ENCODE results near the gene TTLL13.
"Not testable (repeated sequence)": the region's sequence is repeated elsewhere in the genome, so short reads cannot be mapped to it uniquely, and the experiment has no call there.

The TTLL13 gene

DNA sequence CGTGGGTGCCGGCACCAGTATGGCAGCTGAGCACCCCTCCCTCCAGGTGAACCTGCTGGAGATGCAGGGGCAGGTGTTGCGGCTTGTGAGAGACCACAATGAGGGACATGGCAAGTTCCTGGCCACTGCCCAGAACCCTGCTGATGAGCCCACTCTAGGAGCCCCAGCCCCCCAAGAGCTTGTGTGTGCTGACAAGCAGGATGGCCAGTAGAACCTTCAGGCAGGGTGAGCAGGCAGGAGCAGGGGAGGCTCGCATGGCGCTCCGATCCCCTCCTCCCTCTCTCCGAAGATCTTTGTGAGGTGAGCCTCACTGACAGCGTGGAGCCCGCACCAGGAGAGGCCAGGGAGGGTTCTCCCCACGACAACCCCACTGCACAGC, 45.9 kb downstream of the TTLL13 start:
- no peaks in the 10 kb centered on the region for H3K9me3 ChIP-seq (ENCODE audit: severe bottlenecking)
- no peaks in the 10 kb centered on the region for H3K36me3 ChIP-seq
- H3K4me3 ChIP-seq (ENCODE audit: low read depth, low read length): no peak overlapping the region
- TF ChIP-seq, protein P1, sequence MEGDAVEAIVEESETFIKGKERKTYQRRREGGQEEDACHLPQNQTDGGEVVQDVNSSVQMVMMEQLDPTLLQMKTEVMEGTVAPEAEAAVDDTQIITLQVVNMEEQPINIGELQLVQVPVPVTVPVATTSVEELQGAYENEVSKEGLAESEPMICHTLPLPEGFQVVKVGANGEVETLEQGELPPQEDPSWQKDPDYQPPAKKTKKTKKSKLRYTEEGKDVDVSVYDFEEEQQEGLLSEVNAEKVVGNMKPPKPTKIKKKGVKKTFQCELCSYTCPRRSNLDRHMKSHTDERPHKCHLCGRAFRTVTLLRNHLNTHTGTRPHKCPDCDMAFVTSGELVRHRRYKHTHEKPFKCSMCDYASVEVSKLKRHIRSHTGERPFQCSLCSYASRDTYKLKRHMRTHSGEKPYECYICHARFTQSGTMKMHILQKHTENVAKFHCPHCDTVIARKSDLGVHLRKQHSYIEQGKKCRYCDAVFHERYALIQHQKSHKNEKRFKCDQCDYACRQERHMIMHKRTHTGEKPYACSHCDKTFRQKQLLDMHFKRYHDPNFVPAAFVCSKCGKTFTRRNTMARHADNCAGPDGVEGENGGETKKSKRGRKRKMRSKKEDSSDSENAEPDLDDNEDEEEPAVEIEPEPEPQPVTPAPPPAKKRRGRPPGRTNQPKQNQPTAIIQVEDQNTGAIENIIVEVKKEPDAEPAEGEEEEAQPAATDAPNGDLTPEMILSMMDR (IDR thresholded peaks at IDR 0.05; ENCODE audit: low read depth, low read length): no peak
- H3K27me3 ChIP-seq (ENCODE audit: insufficient read depth, low read depth, severe bottlenecking): no peaks in the 10 kb centered on the region
- DNase-seq: no peak
- H3K27ac ChIP-seq: no peak overlapping the region

- H3K4me3 ChIP-seq (ENCODE audit: low read depth, low read length); H3K27ac ChIP-seq: not testable (repeated sequence)
Measured at GRCh38 chr15:90296316-90296884, 47.0 kb downstream of the TTLL13 start.

DNA sequence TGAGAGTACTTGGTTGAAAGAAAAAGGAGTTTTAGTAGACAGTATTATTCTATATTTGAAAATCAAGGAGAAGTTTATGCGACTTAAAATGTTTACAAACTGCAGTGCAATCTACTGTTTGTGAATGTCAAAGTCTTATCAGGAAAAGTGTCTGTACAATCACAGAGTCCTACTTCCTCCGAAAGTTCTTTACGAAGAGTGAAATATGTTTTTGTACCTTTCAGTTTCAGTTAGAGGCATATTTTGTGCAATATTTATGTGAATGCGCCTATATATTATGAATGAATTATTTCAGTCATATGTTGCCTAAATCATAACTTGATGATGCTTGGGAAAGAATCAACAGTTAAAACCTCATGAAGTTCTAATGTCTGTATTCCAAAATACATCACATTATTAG, 47.7 kb downstream of the TTLL13 start:
- TF ChIP-seq, protein P1 (IDR thresholded peaks at IDR 0.05; ENCODE audit: low read depth, low read length): no peak
- Histone ChIP-seq H3K27me3 (ENCODE audit: insufficient read depth, low read depth, severe bottlenecking) (no peaks in the 10 kb centered on the region), H3K9me3 (ENCODE audit: severe bottlenecking) (no peaks in the 10 kb centered on the region), H3K27ac (no peak overlapping the region), H3K4me3 (ENCODE audit: low read depth, low read length) (no peak overlapping the region), H3K36me3 (no peaks in the 10 kb centered on the region)
- DNase-seq: no peak

More at GRCh38 chr15:90296316-90296884, 47.0 kb downstream of the TTLL13 start:
- not testable (repeated sequence) for H3K27me3 ChIP-seq (ENCODE audit: insufficient read depth, low read depth, severe bottlenecking); DNase-seq; H3K36me3 ChIP-seq; H3K9me3 ChIP-seq (ENCODE audit: severe bottlenecking)

- DNase-seq: no peak
- Histone ChIP-seq H3K36me3 (no peaks in the 10 kb centered on the region), H3K27ac (no peak overlapping the region), H3K9me3 (ENCODE audit: severe bottlenecking) (no peaks in the 10 kb centered on the region), H3K27me3 (ENCODE audit: insufficient read depth, low read depth, severe bottlenecking) (no peaks in the 10 kb centered on the region), H3K4me3 (ENCODE audit: low read depth, low read length) (no peak overlapping the region)
- TF ChIP-seq, protein P1 (IDR thresholded peaks at IDR 0.05; ENCODE audit: low read depth, low read length): no peak
Measured at GRCh38 chr15:90300541-90300940, 51.2 kb downstream of the TTLL13 start.

DNA sequence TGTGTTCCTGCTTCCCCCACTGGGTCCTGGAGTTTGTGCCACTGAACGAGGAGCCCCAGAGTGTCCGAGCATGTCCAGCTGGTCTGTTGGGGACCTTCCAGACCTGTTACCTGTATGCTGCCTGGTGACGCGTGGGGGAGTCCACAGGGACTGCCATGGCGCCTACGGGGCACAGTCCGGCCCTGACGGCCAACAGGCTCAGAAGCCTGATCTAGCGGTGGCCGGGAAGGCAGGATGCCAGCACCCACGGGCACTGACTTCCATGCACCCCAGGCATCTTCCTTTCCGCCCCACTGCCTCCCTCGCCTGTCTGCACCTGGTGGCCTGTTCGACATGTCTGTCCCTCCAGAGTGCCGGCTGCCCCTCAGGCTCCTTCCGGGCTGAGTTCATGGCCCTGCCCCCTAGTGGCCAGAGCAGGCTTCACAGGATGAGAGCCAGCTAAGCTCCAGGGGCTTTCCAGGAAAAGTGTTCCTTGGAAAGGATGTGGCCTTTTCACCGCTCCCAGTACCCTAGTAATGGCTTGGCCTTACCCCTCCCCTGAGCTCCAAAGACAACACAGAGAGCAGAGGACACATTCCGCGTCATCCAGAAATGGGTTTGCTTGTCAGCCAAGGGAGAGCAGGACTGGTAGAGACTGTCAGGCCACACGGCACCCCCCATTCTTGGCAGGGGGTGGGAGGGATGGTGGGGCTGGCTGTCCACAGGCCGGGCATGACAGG, 51.8 kb downstream of the TTLL13 start:
- Histone ChIP-seq H3K9me3 (ENCODE audit: severe bottlenecking) (no peaks in the 10 kb centered on the region), H3K27ac (no peak overlapping the region), H3K36me3 (no peaks in the 10 kb centered on the region), H3K27me3 (ENCODE audit: insufficient read depth, low read depth, severe bottlenecking) (no peaks in the 10 kb centered on the region), H3K4me3 (ENCODE audit: low read depth, low read length) (no peak overlapping the region)
- TF ChIP-seq, protein P1 (IDR thresholded peaks at IDR 0.05; ENCODE audit: low read depth, low read length): peak; percentile 91
- peak; percentile 81 for DNase-seq

- H3K27me3 ChIP-seq (ENCODE audit: insufficient read depth, low read depth, severe bottlenecking): no peaks in the 10 kb centered on the region
- DNase-seq: no peak
- no peak overlapping the region for H3K27ac ChIP-seq
- H3K36me3 ChIP-seq: no peaks in the 10 kb centered on the region
- no peak overlapping the region for H3K4me3 ChIP-seq (ENCODE audit: low read depth, low read length)
- H3K9me3 ChIP-seq (ENCODE audit: severe bottlenecking): no peaks in the 10 kb centered on the region
- TF ChIP-seq, protein P1 (IDR thresholded peaks at IDR 0.05; ENCODE audit: low read depth, low read length): no peak
Measured at GRCh38 chr15:90301707-90302300, 52.4 kb downstream of the TTLL13 start.

DNA sequence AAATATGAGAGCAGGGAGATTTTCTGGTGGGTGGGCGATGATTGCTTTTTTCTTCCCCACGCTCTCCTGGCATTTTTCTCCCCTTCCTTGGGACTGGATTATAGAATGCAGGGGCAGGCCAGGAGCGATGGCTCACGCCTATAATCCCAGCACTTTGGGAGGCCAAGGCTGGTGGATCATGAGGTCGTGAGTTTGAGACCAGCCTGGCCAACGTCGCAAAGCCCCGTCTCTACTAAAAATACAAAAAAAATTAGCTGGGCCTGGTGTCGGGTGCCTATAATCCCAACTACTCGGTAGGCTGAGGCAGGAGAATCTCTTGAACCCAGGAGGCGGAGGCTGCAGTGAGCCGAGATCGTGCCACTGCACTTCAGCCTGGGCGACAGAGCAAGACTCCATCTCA, 56.0 kb downstream of the TTLL13 start:
- DNase-seq; H3K9me3 ChIP-seq (ENCODE audit: severe bottlenecking); H3K27ac ChIP-seq; H3K4me3 ChIP-seq (ENCODE audit: low read depth, low read length); H3K36me3 ChIP-seq; H3K27me3 ChIP-seq (ENCODE audit: insufficient read depth, low read depth, severe bottlenecking): not testable (repeated sequence)
